AG08395 (cell line): ENCODE data around the gene CRKL.

Experiments used
- DNase-seq: peaks from one replicate; pipeline ENCODE4 v3.0.0; 2012; ENCODE audit warnings: mixed read lengths, low spot score

Gene CRKL

GRCh38 chr22:20967697-20968211 lies 50.5 kb downstream of the CRKL start:
- DNase-seq: no peak

GRCh38 chr22:20968281-20968977 lies 51.2 kb downstream of the CRKL start:
- DNase-seq: no peak

GRCh38 chr22:20970939-20971657 lies 53.9 kb downstream of the CRKL start:
- no peak for DNase-seq

GRCh38 chr22:20972014-20972694 lies 54.9 kb downstream of the CRKL start:
- peak; percentile 44 for DNase-seq

- DNase-seq: no peak
Measured at GRCh38 chr22:20972933-20973577, 55.8 kb downstream of the CRKL start.

- no peak for DNase-seq
Measured at GRCh38 chr22:20973634-20974286, 56.6 kb downstream of the CRKL start.

- DNase-seq: no peak
Measured at GRCh38 chr22:20974336-20974955, 57.2 kb downstream of the CRKL start.

GRCh38 chr22:20975541-20976290 lies 58.5 kb downstream of the CRKL start:
- no peak for DNase-seq

GRCh38 chr22:20976291-20976877 lies 59.2 kb downstream of the CRKL start:
- DNase-seq: no peak

GRCh38 chr22:20977019-20977418 lies 59.8 kb downstream of the CRKL start:
- no peak for DNase-seq

- DNase-seq: no peak
Measured at GRCh38 chr22:20977516-20978170, 60.4 kb downstream of the CRKL start.

- DNase-seq: no peak
Measured at GRCh38 chr22:20978419-20978818, 61.2 kb downstream of the CRKL start.

- DNase-seq: peak; percentile 59
Measured at GRCh38 chr22:20979243-20979809, 62.1 kb downstream of the CRKL start.

- no peak for DNase-seq
Measured at GRCh38 chr22:20979940-20980453, 62.8 kb downstream of the CRKL start.

GRCh38 chr22:20980523-20980922 lies 63.3 kb downstream of the CRKL start:
- no peak for DNase-seq

- no peak for DNase-seq
Measured at GRCh38 chr22:20980938-20981722, 63.9 kb downstream of the CRKL start.

GRCh38 chr22:20981787-20982562 lies 64.8 kb downstream of the CRKL start, which contains the start of gene LZTR1:
TSS of gene LZTR1 (plus strand) at chr22:20982297. CDS start at chr22:20982372, 75 bp downstream.
- DNase-seq: peak; percentile 90
